ENCODE results near the gene NECTIN3.

GRCh38 chr3:111212511-111212910, 140.9 kb downstream of the NECTIN3 start:
- no peak for TF ChIP-seq POLR2A (IDR thresholded peaks at IDR 0.05; ENCODE audit: low read depth, low read length)
- TF ChIP-seq SPI1 (IDR thresholded peaks at IDR 0.05; ENCODE audit: low read depth, low read length), result no peak
- no peak for TF ChIP-seq TAF1 (IDR thresholded peaks at IDR 0.05; ENCODE audit: low read depth, low read length)
- no peak for TF ChIP-seq POU2F2 (IDR thresholded peaks at IDR 0.05; ENCODE audit: low read depth, low read length)

All from GM12891 (cell line).